ENCODE results near the gene ADGRV1. TPM values are rescaled to one million over a fixed set of nuclear protein-coding genes. Genes with fewer than 3 reads are reported as not detected.

The ADGRV1 gene, protein sequence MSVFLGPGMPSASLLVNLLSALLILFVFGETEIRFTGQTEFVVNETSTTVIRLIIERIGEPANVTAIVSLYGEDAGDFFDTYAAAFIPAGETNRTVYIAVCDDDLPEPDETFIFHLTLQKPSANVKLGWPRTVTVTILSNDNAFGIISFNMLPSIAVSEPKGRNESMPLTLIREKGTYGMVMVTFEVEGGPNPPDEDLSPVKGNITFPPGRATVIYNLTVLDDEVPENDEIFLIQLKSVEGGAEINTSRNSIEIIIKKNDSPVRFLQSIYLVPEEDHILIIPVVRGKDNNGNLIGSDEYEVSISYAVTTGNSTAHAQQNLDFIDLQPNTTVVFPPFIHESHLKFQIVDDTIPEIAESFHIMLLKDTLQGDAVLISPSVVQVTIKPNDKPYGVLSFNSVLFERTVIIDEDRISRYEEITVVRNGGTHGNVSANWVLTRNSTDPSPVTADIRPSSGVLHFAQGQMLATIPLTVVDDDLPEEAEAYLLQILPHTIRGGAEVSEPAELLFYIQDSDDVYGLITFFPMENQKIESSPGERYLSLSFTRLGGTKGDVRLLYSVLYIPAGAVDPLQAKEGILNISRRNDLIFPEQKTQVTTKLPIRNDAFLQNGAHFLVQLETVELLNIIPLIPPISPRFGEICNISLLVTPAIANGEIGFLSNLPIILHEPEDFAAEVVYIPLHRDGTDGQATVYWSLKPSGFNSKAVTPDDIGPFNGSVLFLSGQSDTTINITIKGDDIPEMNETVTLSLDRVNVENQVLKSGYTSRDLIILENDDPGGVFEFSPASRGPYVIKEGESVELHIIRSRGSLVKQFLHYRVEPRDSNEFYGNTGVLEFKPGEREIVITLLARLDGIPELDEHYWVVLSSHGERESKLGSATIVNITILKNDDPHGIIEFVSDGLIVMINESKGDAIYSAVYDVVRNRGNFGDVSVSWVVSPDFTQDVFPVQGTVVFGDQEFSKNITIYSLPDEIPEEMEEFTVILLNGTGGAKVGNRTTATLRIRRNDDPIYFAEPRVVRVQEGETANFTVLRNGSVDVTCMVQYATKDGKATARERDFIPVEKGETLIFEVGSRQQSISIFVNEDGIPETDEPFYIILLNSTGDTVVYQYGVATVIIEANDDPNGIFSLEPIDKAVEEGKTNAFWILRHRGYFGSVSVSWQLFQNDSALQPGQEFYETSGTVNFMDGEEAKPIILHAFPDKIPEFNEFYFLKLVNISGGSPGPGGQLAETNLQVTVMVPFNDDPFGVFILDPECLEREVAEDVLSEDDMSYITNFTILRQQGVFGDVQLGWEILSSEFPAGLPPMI (N-terminal part only)
- 10 to 100 TPM; 35.4 to 36.4 TPM for total RNA-seq
- polyA plus RNA-seq (ENCODE audit: insufficient read length in 6 of 6), result 10 to 100 TPM; 12.5 to 19.1 (median 15.3) TPM
- long read RNA-seq, donor 1, partial matches to known transcripts, result 6 of 7 reads
- long read RNA-seq, donor 1, other reads (novel, unspliced or antisense), result 0 of 7 reads
- long read RNA-seq, donor 2, partial matches to known transcripts, result 0 of 1 reads
- long read RNA-seq, donor 2, other reads (novel, unspliced or antisense), result 0 of 1 reads
- long read RNA-seq, donor 3, partial matches to known transcripts, result 0 of 1 reads
- long read RNA-seq, donor 3, other reads (novel, unspliced or antisense), result 0 of 1 reads
- long read RNA-seq, donor 4, partial matches to known transcripts, result 0 of 2 reads
- long read RNA-seq, donor 4, other reads (novel, unspliced or antisense), result 1 of 2 reads
- long read RNA-seq, donor 5, partial matches to known transcripts, result 0 of 1 reads
- long read RNA-seq, donor 5, other reads (novel, unspliced or antisense), result 0 of 1 reads
- long read RNA-seq, donor 6, partial matches to known transcripts, result 0 of 1 reads
- long read RNA-seq, donor 6, other reads (novel, unspliced or antisense), result 0 of 1 reads
- long read RNA-seq, donor 7, result 0 reads
- long read RNA-seq, donor 8, partial matches to known transcripts, result 0 of 1 reads
- long read RNA-seq, donor 8, other reads (novel, unspliced or antisense), result 0 of 1 reads
- long read RNA-seq, donor 9, result 0 reads
- long read RNA-seq, donor 10, partial matches to known transcripts, result 1 of 4 reads
- long read RNA-seq, donor 10, other reads (novel, unspliced or antisense), result 2 of 4 reads
- long read RNA-seq, donor 11, partial matches to known transcripts, result 24 of 25 reads
- long read RNA-seq, donor 11, other reads (novel, unspliced or antisense), result 0 of 25 reads
- long read RNA-seq, donor 12, result 0 reads

DNA sequence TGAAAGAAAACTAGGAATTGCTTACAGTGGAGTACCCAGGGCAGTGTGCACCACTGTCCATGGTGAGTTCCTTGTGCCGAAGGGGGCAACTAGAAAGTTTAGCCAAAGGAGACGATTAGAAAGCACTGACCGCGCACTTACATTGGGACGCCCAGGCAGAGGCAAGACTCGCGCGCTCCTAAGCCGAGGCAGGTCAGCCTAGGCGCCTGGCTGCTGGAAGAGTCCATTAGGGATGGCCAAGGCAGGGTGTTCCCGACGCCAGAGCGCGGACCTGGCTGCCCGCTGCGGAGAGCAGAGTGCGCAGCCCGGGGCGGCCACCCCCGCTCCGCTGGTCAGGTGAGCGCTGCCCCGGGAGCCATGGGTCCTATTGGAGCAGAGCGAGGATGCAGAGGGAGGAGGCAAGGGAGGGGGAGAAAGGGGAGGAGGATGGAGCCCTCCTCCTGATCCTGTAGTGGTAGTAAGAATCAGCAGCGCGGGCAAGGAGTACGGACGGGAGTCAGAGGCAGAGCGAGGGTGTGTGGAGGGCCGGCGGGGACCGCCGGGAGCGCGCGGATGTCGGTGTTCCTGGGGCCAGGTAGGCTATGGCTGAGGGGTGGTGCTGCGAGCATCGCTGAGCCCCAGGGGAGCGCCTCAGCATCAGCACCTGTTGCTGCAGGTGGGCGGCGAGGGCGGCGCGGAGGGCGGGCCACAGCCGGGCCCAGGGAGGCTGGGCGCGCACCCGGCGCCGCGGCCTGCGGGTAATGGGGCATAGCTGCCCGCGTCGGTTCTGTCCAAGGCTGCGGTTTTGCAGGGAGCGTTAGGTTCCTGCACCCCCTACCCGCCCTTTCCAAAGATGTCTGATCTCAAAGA lies at the start of gene ADGRV1:
Gene ADGRV1, plus strand, starts transcription at position 454 of the 849 bp plus-strand sequence. Its CDS starts 99 bp downstream, at position 553.
- peak within 1 kb of the TSS; percentile 16 to 37 for H3K4me3 ChIP-seq
- TF ChIP-seq, protein P1, sequence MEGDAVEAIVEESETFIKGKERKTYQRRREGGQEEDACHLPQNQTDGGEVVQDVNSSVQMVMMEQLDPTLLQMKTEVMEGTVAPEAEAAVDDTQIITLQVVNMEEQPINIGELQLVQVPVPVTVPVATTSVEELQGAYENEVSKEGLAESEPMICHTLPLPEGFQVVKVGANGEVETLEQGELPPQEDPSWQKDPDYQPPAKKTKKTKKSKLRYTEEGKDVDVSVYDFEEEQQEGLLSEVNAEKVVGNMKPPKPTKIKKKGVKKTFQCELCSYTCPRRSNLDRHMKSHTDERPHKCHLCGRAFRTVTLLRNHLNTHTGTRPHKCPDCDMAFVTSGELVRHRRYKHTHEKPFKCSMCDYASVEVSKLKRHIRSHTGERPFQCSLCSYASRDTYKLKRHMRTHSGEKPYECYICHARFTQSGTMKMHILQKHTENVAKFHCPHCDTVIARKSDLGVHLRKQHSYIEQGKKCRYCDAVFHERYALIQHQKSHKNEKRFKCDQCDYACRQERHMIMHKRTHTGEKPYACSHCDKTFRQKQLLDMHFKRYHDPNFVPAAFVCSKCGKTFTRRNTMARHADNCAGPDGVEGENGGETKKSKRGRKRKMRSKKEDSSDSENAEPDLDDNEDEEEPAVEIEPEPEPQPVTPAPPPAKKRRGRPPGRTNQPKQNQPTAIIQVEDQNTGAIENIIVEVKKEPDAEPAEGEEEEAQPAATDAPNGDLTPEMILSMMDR (IDR thresholded peaks at IDR 0.05), result no peak
- H3K4me1 ChIP-seq, result peaks cover 0 to 13% of the 10 kb centered on the region in 2 donors
- no peaks in the 10 kb centered on the region for H3K36me3 ChIP-seq
- H3K27ac ChIP-seq, result peak within 1 kb of the TSS; percentile 49 to 51
- ATAC-seq (peak; percentile 96), DNase-seq (peak; percentile 52 to 90 (median 88))
- peaks cover 28 to 85% of the 10 kb centered on the region in 2 donors for H3K27me3 ChIP-seq
- no peaks in the 10 kb centered on the region for H3K9me3 ChIP-seq
- intact Hi-C loops (cut with DNase I), result no loop called here

DNA sequence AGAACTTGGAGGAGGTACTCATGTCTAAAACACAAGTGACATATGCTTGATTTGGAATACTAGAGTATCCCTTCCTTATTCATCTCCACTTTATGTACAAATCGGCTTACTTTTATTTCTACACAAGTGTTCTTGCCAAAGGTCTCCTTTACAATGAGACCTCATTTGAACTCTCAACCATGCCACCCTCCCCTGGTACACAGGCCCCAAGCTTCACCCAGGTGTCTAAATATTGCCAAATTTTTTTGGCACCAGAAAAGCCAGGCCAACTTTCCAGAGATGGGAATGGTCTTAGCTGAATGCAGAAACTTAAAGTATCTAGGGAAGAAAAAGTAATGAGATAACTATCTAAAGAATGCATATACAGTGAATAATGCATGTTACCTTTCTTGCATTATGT lies 48.2 kb upstream of the ADGRV1 start:
- Histone ChIP-seq H3K27ac (no peak overlapping the region), H3K27me3 (no peaks in the 10 kb centered on the region), H3K4me3 (no peak overlapping the region), H3K36me3 (no peaks in the 10 kb centered on the region), H3K9me3 (no peaks in the 10 kb centered on the region), H3K4me1 (no peaks in the 10 kb centered on the region)
- intact Hi-C loops (cut with DNase I), result no loop called here
- ATAC-seq (no peak), DNase-seq (no peak)
- TF ChIP-seq, protein P1 (IDR thresholded peaks at IDR 0.05), result no peak

DNA sequence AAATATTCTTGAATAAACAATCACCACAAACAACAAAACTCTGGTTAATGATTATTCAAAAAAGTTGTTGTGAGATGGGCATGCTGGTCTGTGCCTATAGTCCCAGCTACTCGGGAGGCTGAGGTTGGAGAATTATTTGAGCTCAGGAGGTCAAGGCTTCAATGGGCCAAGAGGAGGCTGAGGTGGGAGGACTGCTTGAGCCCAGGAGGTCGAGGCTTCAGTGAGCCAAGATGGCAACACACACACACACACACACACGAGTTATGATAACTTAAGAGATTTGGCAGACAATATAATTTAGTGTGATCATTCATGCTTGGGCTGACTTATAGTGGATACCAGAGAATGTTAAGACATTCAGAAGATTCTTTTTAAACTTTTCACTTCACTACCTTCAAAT lies 44.1 kb upstream of the ADGRV1 start:
- H3K27me3 ChIP-seq, result no peaks in the 10 kb centered on the region
- H3K36me3 ChIP-seq, result peaks cover 0 to 20% of the 10 kb centered on the region in 2 donors
- no peaks in the 10 kb centered on the region for H3K9me3 ChIP-seq
- no peaks in the 10 kb centered on the region for H3K4me1 ChIP-seq
- TF ChIP-seq, protein P1 (IDR thresholded peaks at IDR 0.05), result no peak
- no peak overlapping the region for H3K4me3 ChIP-seq
- H3K27ac ChIP-seq, result no peak overlapping the region
- DNase-seq (no peak), ATAC-seq (no peak)
- intact Hi-C loops (cut with DNase I), result no loop called here
